Measurements from ENCODE around the gene EXOC6B.

GRCh38 chr2:72815655-72816278 is 10.1 kb downstream of the EXOC6B start:
- TF ChIP-seq CTCF (IDR thresholded peaks at IDR 0.05): no peak
- no peak for TF ChIP-seq POLR2AphosphoS5 (IDR thresholded peaks at IDR 0.05)
- no peak for TF ChIP-seq POLR2A (IDR thresholded peaks at IDR 0.05)

All from prostate gland (tissue), 2 donors.